PFSK-1 (cell line): ENCODE measurements around the gene RFTN1.

ENCODE experiments used
- FOXP2 ChIP-seq: optimal IDR thresholded peaks from 2 replicates; pipeline ENCODE3; 2011; ENCODE audit warnings: borderline replicate concordance, control low read depth, inconsistent platforms; ENCODE audit not compliant: insufficient read depth; ENCODE audit errors: extremely low read length, extremely low read depth
- POLR2AphosphoS5 ChIP-seq: IDR thresholded peaks from 2 replicates; pipeline ENCODE4 v1.6.1; 2012; ENCODE audit warnings: low read depth, mild to moderate bottlenecking, control low read depth, low read length, moderate library complexity
- REST ChIP-seq, 2 experiments: IDR thresholded peaks; 2 replicates each; pipeline versions ENCODE4 v1.6.1 to v1.8.0; 2011 to 2012; ENCODE audit warnings: low read depth in 2 of 2, low read length in 2 of 2, control low read depth in 1 of 2, inconsistent platforms in 1 of 2, mild to moderate bottlenecking in 1 of 2, moderate library complexity in 1 of 2; ENCODE audit not compliant: insufficient read depth in 1 of 2
- SIN3A ChIP-seq: IDR thresholded peaks from 2 replicates; pipeline ENCODE4 v1.6.1; 2012; ENCODE audit warnings: mild to moderate bottlenecking, low read length, moderate library complexity, borderline replicate concordance; ENCODE audit not compliant: insufficient read depth

- TF ChIP-seq FOXP2: no peak
- no peak for TF ChIP-seq SIN3A
- TF ChIP-seq REST (IDR thresholded peaks at IDR 0.05; ENCODE audit: insufficient read depth in 1 of 2, low read depth in 2 of 2, low read length in 2 of 2): no peak
- TF ChIP-seq POLR2AphosphoS5: no peak
Observed at GRCh38 chr3:16482194-16482769, 31.2 kb downstream of the RFTN1 start.
